NCI-H526 treated with DMSO at 0.1 percent for 48 hours (cell line): ENCODE measurements around the gene DPAGT1.

ENCODE experiments used
- DNase-seq: peaks from one replicate; lab custom pipeline; 2025; lab: John Stamatoyannopoulos, UW

Gene DPAGT1

DNA sequence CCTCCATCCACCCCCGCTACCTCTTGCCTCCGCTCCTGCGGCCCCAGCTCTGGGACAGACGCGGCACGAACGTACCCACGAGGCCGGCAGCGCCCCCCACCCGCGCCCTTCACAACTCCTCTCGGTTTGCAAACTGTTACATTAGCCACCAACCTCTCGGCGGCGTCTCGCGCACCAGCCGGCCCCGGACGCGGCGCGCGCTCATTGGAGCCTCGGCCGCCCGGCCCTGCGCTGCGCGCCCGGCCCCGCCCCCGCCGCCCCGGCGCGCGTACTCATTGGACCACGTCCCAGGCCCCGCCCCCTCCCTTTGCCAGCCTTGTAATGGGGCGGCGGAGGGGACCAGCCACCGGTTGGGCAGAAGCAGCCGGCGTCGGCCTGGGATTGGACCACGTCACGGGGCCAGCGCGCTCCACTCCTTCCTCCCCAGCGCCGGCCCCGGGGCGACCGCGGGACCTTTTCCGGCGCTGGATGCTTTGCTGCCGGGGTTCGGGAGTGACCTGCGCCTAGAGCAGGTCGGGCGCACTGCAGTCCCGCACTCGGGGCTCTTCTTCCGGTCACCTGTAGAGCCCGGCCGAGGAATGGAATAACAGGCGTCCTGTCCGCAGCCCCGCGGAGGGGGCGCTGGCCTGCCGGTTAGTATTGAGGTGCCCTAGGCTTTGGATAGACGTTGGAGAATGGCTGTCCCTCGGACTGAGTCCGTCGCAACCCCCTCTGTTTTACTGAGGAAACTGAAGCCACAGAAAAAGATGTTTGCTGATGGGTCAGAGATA lies 44.5 kb downstream of the DPAGT1 start, which contains the start of gene HYOU1:
TSS of gene HYOU1 (minus strand) at position 206 of the 770 bp plus-strand sequence. CDS start 1,045 bp downstream, outside the sequence.
- peak; percentile 99 for DNase-seq

- DNase-seq: peak; percentile 64
Measured at GRCh38 chr11:119056421-119056999, 45.1 kb downstream of the DPAGT1 start.

DNA sequence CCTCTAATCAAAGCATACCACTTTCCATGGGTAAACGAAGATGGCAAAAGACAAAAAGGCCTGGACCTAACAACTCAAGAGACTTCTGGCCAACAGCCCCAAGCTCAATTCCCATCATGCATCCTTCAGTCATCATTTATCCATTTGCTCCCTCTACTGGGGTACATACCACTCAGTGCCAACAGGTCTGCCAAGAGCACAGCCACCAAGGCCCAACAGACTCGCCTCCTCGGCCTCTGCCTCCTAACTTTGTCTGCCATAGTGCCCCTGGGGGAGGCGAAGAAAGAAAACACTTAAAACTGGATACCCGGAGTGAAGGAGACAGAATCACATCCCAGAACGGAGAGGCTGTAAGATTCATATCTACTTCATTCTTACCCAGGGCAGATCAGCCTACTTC lies 45.8 kb downstream of the DPAGT1 start:
- peak; percentile 34 for DNase-seq

- DNase-seq: no peak
Measured at GRCh38 chr11:119054418-119054817, 47.2 kb downstream of the DPAGT1 start.

- no peak for DNase-seq
Measured at GRCh38 chr11:119052163-119052814, 49.4 kb downstream of the DPAGT1 start.

DNA sequence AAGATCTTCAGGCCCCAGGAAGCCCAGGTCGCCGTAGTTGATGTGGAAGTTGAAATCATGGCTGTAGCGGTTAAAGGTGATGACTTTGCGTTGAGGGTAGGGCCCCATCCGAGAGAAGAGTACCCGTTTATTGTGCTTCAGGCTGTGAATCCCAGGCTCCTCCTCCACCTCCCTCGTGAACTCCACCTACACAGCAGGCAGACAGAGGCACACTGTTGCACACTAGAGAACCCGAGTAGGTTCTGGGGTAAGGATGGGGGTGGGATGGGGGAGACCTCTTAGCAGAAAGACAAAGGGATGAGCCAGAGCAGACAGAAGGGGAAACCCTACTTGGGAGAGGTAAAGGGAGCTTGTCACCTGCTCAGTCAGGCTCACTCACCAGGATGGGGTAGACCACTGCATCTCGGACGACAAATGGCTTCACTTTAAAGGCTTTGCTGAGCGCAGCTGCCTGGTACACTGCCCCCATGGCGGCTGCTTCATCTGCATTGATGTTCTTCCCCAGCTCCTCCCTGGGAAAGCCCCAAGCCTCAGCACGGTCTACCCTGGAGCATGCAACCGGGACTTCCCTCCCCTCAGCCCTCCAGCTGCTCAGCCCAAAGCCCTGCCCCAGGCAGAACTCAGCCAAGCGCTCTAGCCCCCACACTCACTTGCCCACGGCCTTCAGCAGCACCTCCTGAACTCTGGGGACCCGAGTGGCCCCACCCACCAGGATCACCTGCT lies 50.1 kb downstream of the DPAGT1 start:
- DNase-seq: no peak

GRCh38 chr11:119049081-119049480 lies 52.6 kb downstream of the DPAGT1 start:
- no peak for DNase-seq

GRCh38 chr11:119048644-119049043 lies 53.0 kb downstream of the DPAGT1 start:
- DNase-seq: no peak

- DNase-seq: no peak
Measured at GRCh38 chr11:119047205-119047604, 54.4 kb downstream of the DPAGT1 start.
